GM12892 (cell line): ENCODE results near the gene ICE2.

ENCODE experiments used
- POLR2A ChIP-seq: IDR thresholded peaks from 2 replicates; pipeline ENCODE4 v1.6.1; 2011; ENCODE audit warnings: low read depth, low read length, control low read depth
- POLR2AphosphoS5 ChIP-seq: IDR thresholded peaks from 2 replicates; pipeline ENCODE4 v1.6.1; 2011; ENCODE audit warnings: low read depth, low read length, control low read depth

DNA sequence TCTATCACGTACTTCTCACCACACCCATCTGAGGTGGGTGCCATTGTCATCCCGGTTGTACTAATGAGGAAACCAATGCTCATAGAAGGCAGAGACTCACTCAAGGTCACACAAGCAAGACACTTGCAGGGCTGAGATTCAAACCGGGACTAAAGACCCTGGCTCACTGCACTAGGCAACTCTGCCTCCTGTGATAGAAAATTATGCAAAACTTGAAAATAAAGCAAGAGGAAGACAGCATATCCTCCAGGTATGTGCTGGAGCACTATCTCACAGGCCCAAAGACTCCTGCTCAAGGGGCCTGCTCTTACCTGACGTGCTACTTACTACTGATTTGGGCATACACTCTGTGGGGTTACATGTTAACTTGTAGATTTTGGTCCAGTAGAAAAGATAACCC lies 106.7 kb downstream of the ICE2 start:
- TF ChIP-seq POLR2AphosphoS5 = no peak
- no peak for TF ChIP-seq POLR2A
